ENCODE measurements around the gene PLCH1.

PLCH1 gene

GRCh38 chr3:155690921-155691320, 54.0 kb downstream of the PLCH1 start:
- H3K4me3 ChIP-seq (ENCODE audit: low read depth, low read length), result no peak overlapping the region
- no peak for TF ChIP-seq CTCF (IDR thresholded peaks at IDR 0.05; ENCODE audit: borderline replicate concordance, insufficient read depth, low read depth, low read length)

DNA sequence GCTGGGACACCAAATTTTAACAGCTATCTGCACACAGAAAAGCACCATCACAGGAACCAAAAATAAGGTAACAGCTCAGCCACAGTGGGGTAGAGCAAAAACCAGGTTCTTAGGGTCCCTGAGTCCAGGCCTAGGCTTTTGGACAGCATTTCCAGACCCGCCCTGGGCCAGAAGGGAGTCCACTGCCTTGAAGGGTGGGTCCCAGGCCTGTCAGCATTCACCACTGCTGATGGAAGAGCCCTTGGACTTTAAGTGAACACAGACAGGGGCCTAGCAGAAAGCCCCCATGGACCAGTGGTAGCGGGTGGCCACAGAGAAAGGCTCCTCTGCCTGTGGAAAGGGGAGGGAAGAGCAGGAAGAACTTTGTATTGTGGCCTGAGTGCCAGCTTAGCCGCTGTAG, 56.4 kb downstream of the PLCH1 start:
- no peak for TF ChIP-seq CTCF (IDR thresholded peaks at IDR 0.05; ENCODE audit: borderline replicate concordance, insufficient read depth, low read depth, low read length)
- no peak overlapping the region for H3K4me3 ChIP-seq (ENCODE audit: low read depth, low read length)

DNA sequence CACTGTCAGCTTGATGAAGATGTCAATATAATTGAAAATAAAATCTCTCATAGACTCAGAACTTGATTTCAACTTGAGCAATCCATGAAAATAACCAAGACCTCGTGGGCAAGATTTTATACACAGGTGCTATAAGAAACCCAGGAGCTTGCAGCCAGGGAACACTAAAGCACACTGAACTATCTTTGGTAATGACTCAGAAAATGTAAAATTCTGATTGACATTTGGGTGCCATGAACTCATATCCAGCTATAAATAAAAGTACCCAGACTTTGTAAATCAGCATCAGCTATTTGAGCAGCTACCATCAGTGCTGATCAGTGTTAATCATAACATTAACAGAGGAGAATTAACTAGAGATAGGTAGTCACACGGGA, 61.5 kb downstream of the PLCH1 start:
- TF ChIP-seq CTCF (IDR thresholded peaks at IDR 0.05; ENCODE audit: borderline replicate concordance, insufficient read depth, low read depth, low read length), result no peak
- H3K4me3 ChIP-seq (ENCODE audit: low read depth, low read length), result no peak overlapping the region

- no peak for TF ChIP-seq CTCF (IDR thresholded peaks at IDR 0.05; ENCODE audit: borderline replicate concordance, insufficient read depth, low read depth, low read length)
- no peak overlapping the region for H3K4me3 ChIP-seq (ENCODE audit: low read depth, low read length)
These were observed 62.2 kb downstream of the PLCH1 start for GRCh38 chr3:155682426-155683343.

DNA sequence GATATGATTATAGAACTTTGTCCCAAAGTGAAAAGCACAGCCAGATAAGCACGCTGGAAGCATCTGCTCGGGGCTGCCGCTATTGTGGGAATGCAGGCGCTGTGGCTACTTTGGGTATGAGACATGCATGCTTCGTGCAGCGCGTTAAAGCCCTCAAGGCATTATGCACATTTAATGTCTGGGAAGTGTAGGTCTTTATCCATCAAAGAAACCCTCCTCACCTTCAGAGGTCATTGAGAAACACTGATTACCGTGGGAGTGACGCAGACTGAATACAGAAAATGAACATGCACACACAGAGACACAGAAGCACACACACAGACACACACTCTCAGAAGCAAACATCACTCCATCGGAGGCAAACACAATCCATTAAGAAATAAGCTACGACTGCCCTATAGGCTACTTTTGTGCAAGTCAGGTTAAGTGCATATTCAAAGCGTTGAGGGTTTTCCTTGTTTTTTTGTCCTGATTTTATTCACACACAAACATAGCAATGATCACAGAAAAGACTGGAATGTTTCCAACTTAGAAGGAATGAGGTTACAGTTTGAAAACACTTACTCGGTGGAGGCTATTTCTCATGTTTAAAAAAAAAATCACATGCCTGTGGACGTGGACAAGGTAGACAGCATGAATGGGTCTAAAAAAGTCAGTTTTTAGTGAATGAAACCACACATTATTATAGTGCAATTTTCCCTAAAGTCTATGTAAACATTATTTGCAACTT, 68.5 kb downstream of the PLCH1 start:
- no peak for TF ChIP-seq CTCF (IDR thresholded peaks at IDR 0.05; ENCODE audit: borderline replicate concordance, insufficient read depth, low read depth, low read length)
- H3K4me3 ChIP-seq (ENCODE audit: low read depth, low read length), result no peak overlapping the region

- H3K4me3 ChIP-seq (ENCODE audit: low read depth, low read length), result no peak overlapping the region
- TF ChIP-seq CTCF (IDR thresholded peaks at IDR 0.05; ENCODE audit: borderline replicate concordance, insufficient read depth, low read depth, low read length), result no peak
These were observed 69.8 kb downstream of the PLCH1 start for GRCh38 chr3:155675094-155675493.

All from GM12875 (cell line).